Cortex of kidney (tissue), 1 donor: ENCODE measurements around the gene CSPG4.
"Not testable (repeated sequence)": the region's sequence is repeated elsewhere in the genome, so short reads cannot be mapped to it uniquely, and the experiment has no call there.

Experiments used
- DNase-seq: peaks from one replicate; lab custom pipeline; 2025; lab: John Stamatoyannopoulos, UW

CSPG4 gene

DNA sequence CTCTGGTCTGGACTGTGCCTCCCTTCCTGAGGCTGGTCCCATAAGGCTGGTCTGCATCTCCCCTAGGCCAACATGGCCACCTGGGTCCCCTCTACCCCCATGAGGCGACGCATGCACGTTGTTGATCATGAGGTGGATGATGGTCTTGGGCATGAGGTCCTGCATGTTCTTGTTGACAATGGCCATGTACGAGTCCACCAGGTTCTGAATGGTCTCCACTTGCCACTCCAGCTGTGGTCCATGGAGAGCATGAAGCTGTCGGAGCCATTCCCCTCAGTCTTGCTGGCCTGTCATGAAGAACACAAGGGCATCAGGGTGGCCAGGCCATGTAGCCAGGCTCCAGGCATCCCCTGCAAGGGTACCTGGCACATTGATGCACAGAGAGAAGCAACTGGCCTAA lies 27.1 kb upstream of the CSPG4 start:
- no peak for DNase-seq

DNA sequence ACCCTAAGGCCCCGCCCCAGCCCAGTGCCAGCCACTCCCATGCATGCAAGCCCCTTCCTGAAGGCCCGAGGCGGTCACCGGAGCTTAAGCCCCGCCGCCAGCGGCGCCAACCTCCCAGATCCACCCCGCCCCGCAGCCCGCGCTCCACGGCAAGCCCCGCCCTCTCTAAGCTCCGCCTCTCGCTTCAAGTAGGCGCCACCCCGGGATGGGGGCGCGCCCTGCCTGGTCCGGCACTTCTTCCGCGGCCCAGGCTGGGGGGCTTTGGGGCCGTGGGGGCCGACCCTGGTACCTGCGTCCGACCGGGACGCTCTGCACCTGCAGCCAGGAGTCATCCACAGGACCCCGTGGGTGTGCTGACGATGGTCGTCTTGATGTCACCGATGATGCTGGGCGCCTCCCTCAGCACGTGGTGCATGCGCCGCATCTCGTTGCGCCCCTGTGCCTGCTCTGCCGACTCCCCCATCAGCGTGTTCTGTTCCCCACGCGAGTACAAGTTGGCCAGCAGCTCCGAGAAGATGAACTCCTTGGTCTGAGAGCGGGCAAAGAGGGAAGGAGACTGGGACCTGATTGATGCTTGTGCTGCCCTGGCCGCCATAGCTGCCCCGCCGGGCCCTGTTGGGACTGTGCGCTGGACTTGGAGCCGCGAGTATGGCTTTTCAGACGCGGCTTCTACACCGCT lies 26.1 kb upstream of the CSPG4 start:
- peak; percentile 27 for DNase-seq

- no peak for DNase-seq
Measured at GRCh38 chr15:75738014-75738646, 25.5 kb upstream of the CSPG4 start.

DNA sequence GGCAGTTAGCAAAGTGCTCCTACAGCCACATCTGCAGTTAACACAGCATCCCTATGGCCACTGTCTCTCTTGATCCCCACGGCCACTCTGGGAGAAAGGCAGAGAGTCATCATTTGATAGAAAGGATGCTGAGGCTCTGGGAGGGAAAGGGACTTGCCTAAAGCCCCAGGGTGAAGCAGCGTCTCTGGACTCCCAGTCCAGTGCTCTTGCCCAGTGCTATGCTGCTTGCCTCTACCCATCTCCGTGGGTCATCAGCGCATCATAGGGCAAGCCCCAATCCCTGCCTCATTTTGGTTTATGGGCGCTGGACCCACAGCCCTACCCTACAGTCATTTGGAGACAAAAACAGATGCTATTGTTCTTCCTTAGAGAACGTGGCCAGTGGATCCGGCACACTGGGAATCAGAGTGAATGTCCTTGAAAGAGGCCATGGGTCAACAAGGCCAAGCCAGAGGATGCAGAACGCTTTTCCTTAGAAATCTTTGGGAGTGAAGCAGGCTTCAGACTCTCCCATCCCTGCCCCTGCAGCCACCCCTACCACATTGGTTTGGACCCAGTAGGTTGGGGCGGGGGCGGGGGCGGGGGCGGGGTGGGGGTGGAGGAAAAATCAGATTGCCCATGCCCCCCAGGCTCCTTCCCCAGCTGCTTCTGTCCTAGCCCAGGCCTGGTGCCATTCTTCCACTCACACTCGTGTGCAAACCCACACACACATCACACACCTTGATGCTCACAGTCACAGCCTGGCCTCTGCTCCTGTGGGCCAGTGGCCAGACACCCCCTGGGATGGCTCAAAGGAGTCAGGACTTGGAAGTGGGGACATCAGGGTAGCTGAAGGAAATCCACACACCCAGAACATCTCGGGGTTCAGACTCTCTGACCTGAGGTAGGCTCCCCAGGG lies 24.7 kb upstream of the CSPG4 start:
- not testable (repeated sequence) for DNase-seq

- DNase-seq: no peak
Measured at GRCh38 chr15:75736256-75736655, 23.6 kb upstream of the CSPG4 start.

GRCh38 chr15:75734861-75735760 lies 22.5 kb upstream of the CSPG4 start:
- not testable (repeated sequence) for DNase-seq

GRCh38 chr15:75733761-75734651 lies 21.4 kb upstream of the CSPG4 start:
- DNase-seq: no peak

GRCh38 chr15:75732809-75733451 lies 20.3 kb upstream of the CSPG4 start:
- DNase-seq: no peak

DNA sequence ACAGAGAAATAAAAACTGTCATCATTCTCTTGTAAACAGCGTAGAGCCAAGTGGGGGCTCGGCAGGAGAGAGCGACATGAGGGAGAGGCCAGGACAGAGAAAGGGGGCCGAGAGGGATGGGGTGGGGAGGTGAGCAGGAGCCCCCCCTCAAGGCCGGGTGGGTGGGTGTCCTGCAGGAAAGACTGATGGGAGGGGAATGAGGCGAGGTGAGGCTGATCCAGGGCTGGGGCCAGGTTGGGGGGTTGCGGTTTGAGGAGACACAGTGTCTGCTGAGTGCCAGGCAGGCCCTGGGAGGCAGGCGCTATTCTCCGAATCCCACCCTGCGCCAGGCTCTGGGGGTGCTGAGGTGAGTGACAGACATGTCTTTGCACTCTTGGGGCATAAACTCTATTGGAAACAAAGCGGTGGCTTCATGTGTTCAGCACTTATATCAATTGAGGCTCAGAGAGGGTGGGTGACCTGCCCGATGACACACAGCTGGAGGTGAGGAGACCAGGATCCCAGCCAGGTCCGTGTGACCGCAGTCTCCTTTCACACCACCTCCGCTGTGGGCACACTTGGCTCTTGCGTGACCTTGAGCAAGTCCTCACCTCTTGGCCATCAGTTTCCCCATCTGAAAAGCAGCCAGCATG lies 19.6 kb upstream of the CSPG4 start:
- no peak for DNase-seq

GRCh38 chr15:75731248-75732151 lies 18.9 kb upstream of the CSPG4 start:
- DNase-seq: no peak

DNA sequence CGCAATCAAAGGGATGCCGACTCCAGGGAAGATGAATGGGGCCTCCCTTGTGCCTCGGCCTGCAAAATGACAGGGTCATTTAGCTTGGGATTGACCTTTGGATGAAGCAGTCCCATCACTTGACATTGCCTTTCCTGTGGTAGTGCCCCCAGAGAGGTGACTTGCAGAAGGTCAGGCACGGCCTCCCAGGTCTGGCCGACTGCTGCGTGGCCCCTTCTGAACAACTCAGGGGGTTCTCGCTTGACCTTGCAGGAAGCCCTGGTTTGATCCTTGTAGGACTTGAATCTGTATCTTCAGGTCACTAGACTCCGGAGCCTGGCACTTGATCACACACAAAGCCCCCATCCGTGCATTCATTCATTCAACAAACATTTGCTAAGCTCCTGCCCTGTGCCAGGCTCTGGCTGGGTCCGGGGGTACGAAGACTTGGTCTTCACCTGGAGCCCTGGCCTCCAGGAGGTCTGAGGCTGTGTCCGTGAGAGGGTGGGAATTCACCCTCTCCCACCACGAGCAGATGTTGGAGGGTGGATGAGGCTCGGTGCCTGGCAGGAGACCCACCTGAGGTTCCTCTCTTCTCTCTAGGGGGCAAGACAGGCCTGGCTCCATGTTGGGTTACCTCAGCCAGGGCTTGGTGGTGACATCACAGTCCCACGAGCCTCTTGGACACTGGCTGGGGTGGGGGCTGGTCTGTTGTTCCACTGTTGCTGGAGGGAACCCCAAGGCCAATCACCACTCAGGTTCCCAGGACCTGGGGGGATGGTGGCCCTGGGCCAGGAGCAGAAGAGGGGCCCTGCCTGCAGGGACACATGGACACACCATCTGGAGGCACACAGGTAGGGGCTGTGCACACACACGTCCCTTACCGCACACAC lies 18.0 kb upstream of the CSPG4 start:
- DNase-seq: not testable (repeated sequence)

DNA sequence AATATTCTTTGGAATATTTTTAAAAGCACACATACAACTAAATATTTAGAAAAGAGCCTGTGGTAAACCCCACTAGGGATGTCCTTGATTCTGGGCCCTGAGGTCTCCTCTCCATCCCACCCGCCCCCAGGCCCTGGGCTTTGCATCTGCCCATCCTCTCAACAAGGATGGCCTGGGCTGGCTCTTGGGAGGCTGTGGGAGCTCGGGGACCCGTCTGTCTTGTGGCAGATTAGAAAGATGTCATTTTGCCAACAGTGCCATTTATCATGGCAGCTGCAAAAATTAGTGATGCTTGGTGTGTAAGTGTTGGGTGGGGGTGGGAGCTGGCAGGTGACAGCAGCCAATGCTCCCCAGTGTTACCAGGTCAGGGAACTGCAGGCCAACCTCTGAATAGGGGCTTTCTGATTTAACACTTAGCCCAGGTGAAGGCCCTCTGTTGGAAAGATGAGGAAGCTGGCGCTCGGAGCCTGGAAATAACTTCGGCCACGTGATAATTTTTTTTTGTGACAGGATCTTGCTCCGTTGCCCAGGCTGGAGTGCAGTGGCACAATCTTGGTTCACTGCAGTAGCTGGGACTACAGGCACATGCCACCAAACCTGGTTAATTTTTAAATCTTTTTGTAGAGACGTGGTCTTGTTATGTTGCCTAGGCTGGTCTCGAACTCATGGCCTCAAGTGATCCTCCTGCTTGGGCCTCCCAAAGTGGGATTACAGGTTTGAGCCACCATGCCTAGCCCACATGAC lies 16.9 kb upstream of the CSPG4 start:
- DNase-seq: no peak

DNA sequence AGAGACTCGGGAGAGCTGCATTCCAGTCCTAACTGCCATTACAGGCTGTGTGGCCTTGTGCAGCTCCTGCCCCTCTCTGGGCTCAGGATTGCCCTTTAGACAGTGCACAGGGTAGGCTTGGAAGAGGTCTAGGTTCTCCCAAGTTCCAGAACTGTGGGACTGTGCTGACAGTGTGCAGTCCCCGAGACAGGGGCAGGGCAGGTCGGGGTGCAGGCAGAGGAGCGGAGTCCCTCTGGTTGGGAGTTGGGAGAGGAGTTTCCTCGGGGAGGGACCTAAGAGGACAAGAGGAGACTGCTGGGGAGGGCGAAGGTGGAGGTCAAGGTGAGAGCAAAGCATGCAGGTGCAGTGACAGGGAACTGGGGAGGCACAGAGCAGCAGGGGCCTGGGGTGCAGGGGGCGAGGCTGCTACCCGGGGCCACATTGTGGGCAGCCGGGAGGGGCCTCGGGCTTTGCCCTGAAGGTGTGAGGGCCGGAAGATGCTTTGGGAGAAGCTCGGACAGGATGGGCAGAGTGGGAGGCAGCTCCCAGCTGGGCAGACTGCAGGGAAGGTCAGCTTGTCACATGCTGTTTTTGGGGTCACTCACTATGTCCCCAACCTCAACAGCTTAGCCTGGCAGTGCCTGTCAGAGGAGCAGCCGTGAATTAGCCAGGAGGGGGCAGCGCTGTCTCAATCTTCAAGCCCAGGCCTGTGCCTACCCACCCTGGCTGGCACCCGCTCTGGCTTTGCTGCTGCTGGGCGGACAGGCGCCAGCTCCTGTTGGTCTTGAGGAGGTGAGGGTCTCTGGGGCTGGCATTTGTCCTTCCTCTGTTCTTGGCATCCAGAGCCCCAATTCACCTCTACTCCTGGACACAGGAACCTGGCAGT lies 15.4 kb upstream of the CSPG4 start:
- DNase-seq: no peak

- DNase-seq: no peak
Measured at GRCh38 chr15:75727031-75727531, 14.4 kb upstream of the CSPG4 start.

- DNase-seq: no peak
Measured at GRCh38 chr15:75725719-75726607, 13.3 kb upstream of the CSPG4 start.
